DND-41 (cell line): ENCODE results near the gene SLC52A3.

Source experiments
- CTCF ChIP-seq: IDR thresholded peaks from 2 replicates; pipeline ENCODE4 v1.5.1; 2012; ENCODE audit warnings: borderline replicate concordance, low read length, moderate library complexity, mild to moderate bottlenecking; ENCODE audit not compliant: poor library complexity, severe bottlenecking; ENCODE audit errors: extremely low read depth
- EZH2 ChIP-seq: IDR thresholded peaks from 3 replicates; pipeline ENCODE4 v1.6.1; 2012; ENCODE audit warnings: borderline replicate concordance, low read depth, mild to moderate bottlenecking, moderate library complexity, low read length, inconsistent platforms; ENCODE audit not compliant: severe bottlenecking

- TF ChIP-seq CTCF (no peak), EZH2 (no peak)
Observed at GRCh38 chr20:753136-753535, 15.2 kb downstream of the SLC52A3 start.
